ENCODE data around the gene PIP4K2A. TPM values are rescaled to one million over a fixed set of nuclear protein-coding genes. Genes with fewer than 3 reads are reported as not detected.
A peak's percentile ranks its signal among the peaks of the same experiment; 100 is the strongest.

The PIP4K2A gene
- total RNA-seq, 2 experiments from 2014 or later, result 108 to 115 TPM

GRCh38 chr10:22556774-22557173 is 157.6 kb downstream of the PIP4K2A start:
- Mint-ChIP-seq H3K27ac (peak overlapping the region; percentile 2), H3K36me3 (ENCODE audit: low read depth) (peaks cover 14% of the 10 kb centered on the region), H3K9me3 (no peaks in the 10 kb centered on the region), H3K4me3 (no peak overlapping the region), H3K4me1 (ENCODE audit: low read depth) (peaks cover 16% of the 10 kb centered on the region), H3K27me3 (no peaks in the 10 kb centered on the region)
- no peak for TF ChIP-seq CTCF (IDR thresholded peaks at IDR 0.05)
- DNase-seq (no peak), ATAC-seq (no peak)
- POLR2A ChIA-PET, result no interaction called here
- CTCF ChIA-PET, result interaction anchor here (2.0 kb wide), 1 partner anchor 432 kb away, joined by 5 read pairs; no protein-coding TSS in a partner anchor
- intact Hi-C loops (cut with micrococcal nuclease), result no loop called here

- Mint-ChIP-seq H3K9me3 (no peaks in the 10 kb centered on the region), H3K27ac (no peak overlapping the region), H3K4me3 (no peak overlapping the region), H3K36me3 (ENCODE audit: low read depth) (peaks cover 24% of the 10 kb centered on the region), H3K4me1 (ENCODE audit: low read depth) (peaks cover 26% of the 10 kb centered on the region), H3K27me3 (no peaks in the 10 kb centered on the region)
- CTCF ChIA-PET, result interaction anchor here (1.3 kb wide), 1 partner anchor 435 kb away, joined by 3 read pairs; no protein-coding TSS in a partner anchor
- POLR2A ChIA-PET, result interaction anchor here (0.6 kb wide), 1 partner anchor 158 kb away, joined by 3 read pairs; no protein-coding TSS in a partner anchor
- ATAC-seq (no peak), DNase-seq (no peak)
- no peak for TF ChIP-seq CTCF (IDR thresholded peaks at IDR 0.05)
- intact Hi-C loops (cut with micrococcal nuclease), result no loop called here
Observed at GRCh38 chr10:22554461-22555182, 159.8 kb downstream of the PIP4K2A start.

- Mint-ChIP-seq H3K27me3 (no peaks in the 10 kb centered on the region), H3K4me1 (ENCODE audit: low read depth) (peaks cover 26% of the 10 kb centered on the region), H3K4me3 (no peak overlapping the region), H3K36me3 (ENCODE audit: low read depth) (peaks cover 25% of the 10 kb centered on the region), H3K27ac (peak overlapping the region; percentile 57), H3K9me3 (no peaks in the 10 kb centered on the region)
- ChIA-PET POLR2A (no interaction called here), CTCF (interaction anchor here (1.1 to 1.3 kb wide), 3 partner anchors 21 to 436 kb away, joined by 3 to 4 read pairs (median 3); no protein-coding TSS in a partner anchor)
- no peak for TF ChIP-seq CTCF (IDR thresholded peaks at IDR 0.05)
- intact Hi-C loops (cut with micrococcal nuclease), result no loop called here
- ATAC-seq (no peak), DNase-seq (no peak)
Observed at GRCh38 chr10:22553452-22553995, 160.9 kb downstream of the PIP4K2A start.

- DNase-seq (no peak), ATAC-seq (no peak)
- CTCF ChIA-PET, result interaction anchor here (1.1 to 1.3 kb wide), 2 partner anchors 22 to 437 kb away, joined by 3 to 4 read pairs; no protein-coding TSS in a partner anchor
- TF ChIP-seq CTCF (IDR thresholded peaks at IDR 0.05), result no peak
- no peak overlapping the region for H3K4me3 Mint-ChIP-seq
- intact Hi-C loops (cut with micrococcal nuclease), result no loop called here
- H3K9me3 Mint-ChIP-seq, result no peaks in the 10 kb centered on the region
- POLR2A ChIA-PET, result no interaction called here
- no peaks in the 10 kb centered on the region for H3K27me3 Mint-ChIP-seq
- peaks cover 27% of the 10 kb centered on the region for H3K36me3 Mint-ChIP-seq (ENCODE audit: low read depth)
- no peak overlapping the region for H3K27ac Mint-ChIP-seq
- peaks cover 26% of the 10 kb centered on the region for H3K4me1 Mint-ChIP-seq (ENCODE audit: low read depth)
Observed at GRCh38 chr10:22552888-22553378, 161.4 kb downstream of the PIP4K2A start.

All from activated CD8-positive, alpha-beta T cell treated with anti-CD3 and anti-CD28 coated beads for 36 hours (primary cell).